ENCODE data around the gene CENPO. TPM values are rescaled to one million over a fixed set of nuclear protein-coding genes. Genes with fewer than 3 reads are reported as not detected.

Gene CENPO
- total and polyA plus RNA-seq, 2 donors (not counting 3 experiments of a cell fraction or from before 2014, with no cell fraction given) = 26.8 to 45.3 TPM

DNA sequence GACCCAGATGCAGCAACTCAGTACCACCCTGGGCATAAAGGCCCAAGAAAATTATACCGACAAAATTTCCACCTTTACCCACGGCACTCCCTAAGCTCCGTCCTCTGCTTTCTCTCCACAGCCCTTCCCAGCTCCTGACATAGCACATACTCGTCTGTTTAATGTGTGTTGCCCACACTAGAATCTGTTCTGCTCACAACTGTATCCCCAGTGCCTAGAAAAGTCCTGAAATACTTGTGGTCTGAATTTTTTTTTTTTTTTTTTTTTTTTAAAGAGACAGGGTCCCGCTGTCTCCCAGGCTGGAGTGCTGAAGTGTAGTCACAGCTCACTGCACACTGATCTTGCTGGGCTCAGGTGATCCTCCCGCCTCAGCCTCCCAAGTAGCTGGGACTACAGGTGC lies 64.5 kb downstream of the CENPO start:
- Histone ChIP-seq H3K27me3 (ENCODE audit: control insufficient read depth in 2 of 2, insufficient read depth in 2 of 2, low read length in 2 of 2) (no peaks in the 10 kb centered on the region), H3K4me3 (replicated peaks in 1 of 3; ENCODE audit: insufficient read depth in 1 of 3, low read depth in 1 of 3, low read length in 3 of 3) (no peak overlapping the region), H3K4me2 (ENCODE audit: insufficient read depth, low read length) (no peak overlapping the region), H3K27ac (ENCODE audit: insufficient read depth, low read depth, low read length) (no peak overlapping the region), H3K9ac (replicated peaks; ENCODE audit: extremely low read depth, insufficient read depth, low read length) (no peak overlapping the region), H3K4me1 (ENCODE audit: control insufficient read depth, extremely low read depth, insufficient read depth, low read length) (no peaks in the 10 kb centered on the region), H3K36me3 (ENCODE audit: control insufficient read depth in 2 of 2, extremely low read depth in 1 of 2, insufficient read depth in 2 of 2, low read length in 2 of 2) (no peaks in the 10 kb centered on the region), H4K20me1 (replicated peaks; ENCODE audit: control insufficient read depth, extremely low read depth, insufficient read depth, low read length) (no peaks in the 10 kb centered on the region), H2AFZ (ENCODE audit: low read depth, low read length) (no peak overlapping the region), H3K79me2 (ENCODE audit: control insufficient read depth, insufficient read depth, low read length) (no peaks in the 10 kb centered on the region), H3K9me3 (replicated peaks; ENCODE audit: control insufficient read depth, insufficient read depth, low read length) (no peaks in the 10 kb centered on the region), H3K9me1 (replicated peaks; ENCODE audit: control insufficient read depth, extremely low read depth, insufficient read depth, low read length) (no peaks in the 10 kb centered on the region)
- intact Hi-C loops (cut with micrococcal nuclease) = no loop called here
- DNase-seq (ENCODE audit: low read depth, low spot score) (no peak), FAIRE-seq (no peak)
- ChIA-PET CTCF (interaction anchor here (1.0 to 1.2 kb wide), 3 partner anchors 14 to 30 kb away, joined by 3 read pairs; no protein-coding TSS in a partner anchor), POLR2A (no interaction called here)
- TF ChIP-seq, protein P1, sequence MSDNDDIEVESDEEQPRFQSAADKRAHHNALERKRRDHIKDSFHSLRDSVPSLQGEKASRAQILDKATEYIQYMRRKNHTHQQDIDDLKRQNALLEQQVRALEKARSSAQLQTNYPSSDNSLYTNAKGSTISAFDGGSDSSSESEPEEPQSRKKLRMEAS (IDR thresholded peaks at IDR 0.05; ENCODE audit: insufficient read depth, insufficient read length) = no peak
- TF ChIP-seq JUN (IDR thresholded peaks at IDR 0.05; ENCODE audit: borderline replicate concordance, insufficient read depth, insufficient read length, low read depth) (no peak), POLR2AphosphoS5 (IDR thresholded peaks at IDR 0.05; ENCODE audit: insufficient read depth, low read depth, low read length) (no peak), POLR2A (IDR thresholded peaks at IDR 0.05; ENCODE audit: low read depth, low read length) (no peak), MYC (IDR thresholded peaks at IDR 0.05; ENCODE audit: low read depth, low read length) (no peak), GATA2 (IDR thresholded peaks at IDR 0.05; ENCODE audit: insufficient read depth, insufficient read length, low read depth, low read length) (no peak), EZH2 (IDR thresholded peaks at IDR 0.05; ENCODE audit: borderline replicate concordance, low read depth, low read length, severe bottlenecking) (no peak), FOS (IDR thresholded peaks at IDR 0.05; ENCODE audit: borderline replicate concordance, insufficient read depth, low read length) (no peak)
- TF ChIP-seq, protein P2, sequence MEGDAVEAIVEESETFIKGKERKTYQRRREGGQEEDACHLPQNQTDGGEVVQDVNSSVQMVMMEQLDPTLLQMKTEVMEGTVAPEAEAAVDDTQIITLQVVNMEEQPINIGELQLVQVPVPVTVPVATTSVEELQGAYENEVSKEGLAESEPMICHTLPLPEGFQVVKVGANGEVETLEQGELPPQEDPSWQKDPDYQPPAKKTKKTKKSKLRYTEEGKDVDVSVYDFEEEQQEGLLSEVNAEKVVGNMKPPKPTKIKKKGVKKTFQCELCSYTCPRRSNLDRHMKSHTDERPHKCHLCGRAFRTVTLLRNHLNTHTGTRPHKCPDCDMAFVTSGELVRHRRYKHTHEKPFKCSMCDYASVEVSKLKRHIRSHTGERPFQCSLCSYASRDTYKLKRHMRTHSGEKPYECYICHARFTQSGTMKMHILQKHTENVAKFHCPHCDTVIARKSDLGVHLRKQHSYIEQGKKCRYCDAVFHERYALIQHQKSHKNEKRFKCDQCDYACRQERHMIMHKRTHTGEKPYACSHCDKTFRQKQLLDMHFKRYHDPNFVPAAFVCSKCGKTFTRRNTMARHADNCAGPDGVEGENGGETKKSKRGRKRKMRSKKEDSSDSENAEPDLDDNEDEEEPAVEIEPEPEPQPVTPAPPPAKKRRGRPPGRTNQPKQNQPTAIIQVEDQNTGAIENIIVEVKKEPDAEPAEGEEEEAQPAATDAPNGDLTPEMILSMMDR (IDR thresholded peaks at IDR 0.05; ENCODE audit: extremely low read depth in 1 of 2, insufficient read depth in 1 of 2, low read depth in 1 of 2, low read length in 2 of 2) = no peak
- dilution Hi-C loops (cut with MboI; ENCODE audit: extremely low pct_ligation_motif_present, low sequenced_read_pairs) = no loop called here
- no TSS peak for BruUV-seq (replicated peaks)

Measured in endothelial cell of umbilical vein (primary cell).